MCF 10A (cell line): Measurements from ENCODE around the gene MTLN. TPM values are rescaled to one million over a fixed set of nuclear protein-coding genes. Genes with fewer than 3 reads are reported as not detected.

Experiments
- BruUV-seq: library from RNA; stranded (reverse); fragments of 400-500 nt; replicated peaks from 2 replicates; lab custom pipeline; 2021; lab: Mats Ljungman, UMichigan
- CTCF ChIA-PET: fragments of 300-600 bp; sonication (Branson Sonifier 250); formaldehyde crosslinking; extraction: SDS; loops from one replicate; lab custom pipeline; 2021; ENCODE audit warnings: antibody characterized with exemption, inconsistent platforms; lab: Yijun Ruan, JAX
- POLR2A ChIA-PET: fragments of 300-600, 350-650 bp; sonication (Branson Sonifier 250); formaldehyde crosslinking; extraction: SDS; loops from one replicate; lab custom pipeline; 2020; ENCODE audit warnings: antibody characterized with exemption, inconsistent platforms; lab: Yijun Ruan, JAX
- DNase-seq: peaks from one replicate; pipeline ENCODE4 v3.0.0-alpha.2; 2018; ENCODE audit not compliant: unreplicated experiment
- H3K27ac Mint-ChIP-seq: one replicate; pipeline ENCODE4 v1.8.0; 2022; ENCODE audit warnings: mild to moderate bottlenecking, low read depth, mixed read lengths; ENCODE audit not compliant: unreplicated experiment
- H3K27me3 Mint-ChIP-seq: one replicate; pipeline ENCODE4 v1.8.0; 2022; ENCODE audit warnings: mixed read lengths; ENCODE audit not compliant: insufficient read depth, unreplicated experiment
- H3K36me3 Mint-ChIP-seq: one replicate; pipeline ENCODE4 v1.8.0; 2022; ENCODE audit warnings: mild to moderate bottlenecking, moderate library complexity, mixed read lengths; ENCODE audit not compliant: insufficient read depth, unreplicated experiment
- H3K4me1 Mint-ChIP-seq: one replicate; pipeline ENCODE4 v1.8.0; 2022; ENCODE audit warnings: mixed read lengths; ENCODE audit not compliant: insufficient read depth, unreplicated experiment
- H3K4me3 Mint-ChIP-seq: one replicate; pipeline ENCODE4 v1.8.0; 2022; ENCODE audit warnings: mild to moderate bottlenecking, moderate library complexity, mixed read lengths; ENCODE audit not compliant: unreplicated experiment
- H3K9me3 Mint-ChIP-seq: one replicate; pipeline ENCODE4 v1.8.0; 2022; ENCODE audit warnings: mixed read lengths; ENCODE audit not compliant: unreplicated experiment
- intact Hi-C: fragments of 100-400 bp; cut with micrococcal nuclease; formaldehyde crosslinking; loops from 2 replicates; pipeline ENCODE4 v1.14.1; 2022
- total RNA-seq: library from RNA; stranded (reverse); gene quantifications from 2 replicates; pipeline ENCODE4 v1.2.3, GENCODE V29; 2022
- TF ChIP-seq, protein P1 (sequence below): fragments of 200-600 bp; IDR thresholded peaks from one replicate; pipeline ENCODE4 v1.8.0; 2022; ENCODE audit warnings: antibody characterized with exemption, mild to moderate bottlenecking; ENCODE audit not compliant: unreplicated experiment

MTLN gene
- total RNA-seq, 1 experiment from 2014 or later = 65.0 TPM

DNA sequence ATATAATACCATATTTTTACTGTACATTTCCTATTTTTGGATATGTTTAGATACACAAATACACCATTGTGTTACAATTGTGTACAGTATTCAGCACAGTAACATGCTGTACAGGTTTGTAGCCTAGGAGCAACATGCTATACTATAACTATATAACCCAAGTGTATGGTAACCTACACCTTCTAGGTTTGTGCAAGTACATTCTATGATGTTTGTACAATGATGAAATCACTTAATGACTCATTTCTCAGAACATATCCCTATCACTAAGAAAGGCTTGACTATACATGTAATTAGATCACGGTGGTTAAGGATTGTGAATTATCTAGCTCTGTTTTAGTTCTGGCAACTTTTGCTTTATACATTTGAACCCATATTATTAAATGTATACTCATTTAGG is 38.8 kb downstream of the MTLN start:
- DNase-seq = peak; percentile 68
- TF ChIP-seq, protein P1, sequence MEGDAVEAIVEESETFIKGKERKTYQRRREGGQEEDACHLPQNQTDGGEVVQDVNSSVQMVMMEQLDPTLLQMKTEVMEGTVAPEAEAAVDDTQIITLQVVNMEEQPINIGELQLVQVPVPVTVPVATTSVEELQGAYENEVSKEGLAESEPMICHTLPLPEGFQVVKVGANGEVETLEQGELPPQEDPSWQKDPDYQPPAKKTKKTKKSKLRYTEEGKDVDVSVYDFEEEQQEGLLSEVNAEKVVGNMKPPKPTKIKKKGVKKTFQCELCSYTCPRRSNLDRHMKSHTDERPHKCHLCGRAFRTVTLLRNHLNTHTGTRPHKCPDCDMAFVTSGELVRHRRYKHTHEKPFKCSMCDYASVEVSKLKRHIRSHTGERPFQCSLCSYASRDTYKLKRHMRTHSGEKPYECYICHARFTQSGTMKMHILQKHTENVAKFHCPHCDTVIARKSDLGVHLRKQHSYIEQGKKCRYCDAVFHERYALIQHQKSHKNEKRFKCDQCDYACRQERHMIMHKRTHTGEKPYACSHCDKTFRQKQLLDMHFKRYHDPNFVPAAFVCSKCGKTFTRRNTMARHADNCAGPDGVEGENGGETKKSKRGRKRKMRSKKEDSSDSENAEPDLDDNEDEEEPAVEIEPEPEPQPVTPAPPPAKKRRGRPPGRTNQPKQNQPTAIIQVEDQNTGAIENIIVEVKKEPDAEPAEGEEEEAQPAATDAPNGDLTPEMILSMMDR = no peak
- Mint-ChIP-seq H3K27ac (no peak overlapping the region), H3K27me3 (no peaks in the 10 kb centered on the region), H3K4me1 (peaks cover 7% of the 10 kb centered on the region), H3K36me3 (no peaks in the 10 kb centered on the region), H3K9me3 (no peaks in the 10 kb centered on the region), H3K4me3 (no peak overlapping the region)
- no TSS peak for BruUV-seq
- ChIA-PET CTCF (no interaction called here), POLR2A (interaction anchor here (0.7 to 1.9 kb wide), 6 partner anchors 9 to 38 kb away, joined by 3 to 9 read pairs (median 4); partner anchors contain the start of gene MTLN)
- intact Hi-C loops = no loop called here

DNA sequence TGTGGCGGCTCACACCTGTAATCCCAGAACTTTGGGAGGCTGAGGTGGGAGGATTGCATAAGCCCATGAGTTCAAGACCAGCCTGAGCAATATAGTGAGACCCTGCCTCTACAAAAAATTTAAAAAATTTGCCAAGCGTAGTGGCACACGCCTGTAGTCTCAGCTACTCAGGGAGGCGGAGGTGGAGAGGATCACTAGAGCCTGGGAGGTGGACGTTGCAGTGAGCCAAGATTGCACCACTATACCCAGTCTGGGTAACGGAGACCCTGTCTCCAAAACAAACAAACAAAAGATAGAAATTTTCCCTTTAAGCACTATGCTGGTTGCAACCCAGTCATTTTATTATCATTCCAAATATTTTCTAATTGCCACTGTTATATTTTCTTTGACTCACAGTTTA is 39.8 kb downstream of the MTLN start:
- Mint-ChIP-seq H3K4me1 (peaks cover 7% of the 10 kb centered on the region), H3K4me3 (no peak overlapping the region), H3K27me3 (no peaks in the 10 kb centered on the region), H3K36me3 (no peaks in the 10 kb centered on the region), H3K9me3 (no peaks in the 10 kb centered on the region), H3K27ac (no peak overlapping the region)
- CTCF ChIA-PET = interaction anchor here (2.9 kb wide), 1 partner anchor 15 kb away, joined by 12 read pairs; no protein-coding TSS in a partner anchor
- BruUV-seq = no TSS peak
- DNase-seq = no peak
- intact Hi-C loops = no loop called here
- POLR2A ChIA-PET = interaction anchor here (1.1 kb wide), 1 partner anchor 32 kb away, joined by 3 read pairs; no protein-coding TSS in a partner anchor
- TF ChIP-seq, protein P1 = no peak

DNA sequence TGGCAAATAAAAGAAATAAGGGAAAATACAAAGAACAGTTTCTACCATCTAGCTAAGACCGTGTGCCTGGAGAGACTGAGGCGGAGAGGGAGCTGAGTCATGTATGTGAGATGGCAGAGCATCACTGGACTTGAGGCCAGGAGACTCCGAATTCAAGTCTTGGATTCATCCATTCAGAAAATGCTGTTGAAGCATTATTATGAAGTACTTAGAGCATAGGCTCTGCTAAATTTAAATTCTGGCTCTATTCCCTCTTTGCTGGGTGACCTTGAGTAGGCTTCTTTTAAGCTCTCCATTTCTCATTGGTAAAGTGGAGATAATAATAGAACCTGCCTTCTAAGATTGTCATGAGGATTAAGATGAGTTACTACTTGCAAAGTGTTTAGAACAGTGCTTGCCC is 42.2 kb downstream of the MTLN start:
- no TSS peak for BruUV-seq
- ChIA-PET CTCF (interaction anchor here (2.9 kb wide), 1 partner anchor 13 kb away, joined by 12 read pairs; no protein-coding TSS in a partner anchor), POLR2A (interaction anchor here (1.8 to 2.1 kb wide), 2 partner anchors 10 to 35 kb away, joined by 5 to 12 read pairs; partner anchors contain the start of gene NPHP1)
- Mint-ChIP-seq H3K4me1 (peaks cover 7% of the 10 kb centered on the region), H3K27ac (no peak overlapping the region), H3K36me3 (no peaks in the 10 kb centered on the region), H3K9me3 (no peaks in the 10 kb centered on the region), H3K27me3 (no peaks in the 10 kb centered on the region), H3K4me3 (no peak overlapping the region)
- TF ChIP-seq, protein P1 = no peak
- no peak for DNase-seq
- intact Hi-C loops = no loop called here

DNA sequence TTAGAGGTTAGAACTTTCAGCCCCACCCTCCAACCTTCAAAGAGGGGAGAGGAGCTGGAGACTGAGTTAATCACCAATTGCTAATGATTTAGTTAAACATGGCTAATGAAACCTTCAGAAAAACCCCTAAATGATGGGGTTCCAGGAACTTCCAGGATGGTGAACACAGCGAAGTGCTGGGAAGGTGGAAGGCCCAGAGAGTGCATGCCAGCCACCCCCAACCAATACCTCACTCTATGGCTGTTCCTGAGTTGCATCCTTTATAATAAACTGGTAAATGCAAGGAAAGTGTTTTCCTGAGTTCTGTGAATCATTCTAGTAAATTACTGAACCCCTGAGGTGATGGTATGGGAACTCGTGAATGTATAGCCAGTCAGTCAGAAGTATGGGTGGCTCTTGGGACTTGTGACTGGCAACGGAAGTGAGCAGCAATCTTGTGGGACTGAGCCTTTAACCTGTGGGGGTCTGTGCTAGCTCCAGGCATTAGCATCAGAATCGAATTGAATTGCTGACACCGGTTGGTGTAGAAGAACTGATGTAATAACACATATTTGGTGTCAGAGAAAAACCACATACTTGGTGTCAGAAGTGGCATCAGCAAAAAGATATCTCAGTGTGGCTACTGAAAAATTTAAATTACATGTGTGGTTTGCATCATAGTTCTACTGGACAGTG is 44.9 kb downstream of the MTLN start:
- intact Hi-C loops = no loop called here
- Mint-ChIP-seq H3K9me3 (no peaks in the 10 kb centered on the region), H3K27me3 (no peaks in the 10 kb centered on the region), H3K27ac (no peak overlapping the region), H3K4me1 (no peaks in the 10 kb centered on the region), H3K4me3 (no peak overlapping the region), H3K36me3 (no peaks in the 10 kb centered on the region)
- ChIA-PET CTCF (interaction anchor here (0.7 to 0.8 kb wide), 3 partner anchors 10 to 11 kb away, joined by 3 to 4 read pairs (median 3); no protein-coding TSS in a partner anchor), POLR2A (no interaction called here)
- no TSS peak for BruUV-seq
- TF ChIP-seq, protein P1 = no peak
- no peak for DNase-seq
